ENCODE measurements around the gene CELA2B.
"Not testable (repeated sequence)": the region's sequence is repeated elsewhere in the genome, so short reads cannot be mapped to it uniquely, and the experiment has no call there.

CELA2B gene

GRCh38 chr1:15488371-15488770, 12.5 kb downstream of the CELA2B start:
- ChIA-PET CTCF (no interaction called here), POLR2A (interaction anchor here (0.5 kb wide), 1 partner anchor 340 kb away, joined by 3 read pairs; no protein-coding TSS in a partner anchor)
- TF ChIP-seq, protein P1, sequence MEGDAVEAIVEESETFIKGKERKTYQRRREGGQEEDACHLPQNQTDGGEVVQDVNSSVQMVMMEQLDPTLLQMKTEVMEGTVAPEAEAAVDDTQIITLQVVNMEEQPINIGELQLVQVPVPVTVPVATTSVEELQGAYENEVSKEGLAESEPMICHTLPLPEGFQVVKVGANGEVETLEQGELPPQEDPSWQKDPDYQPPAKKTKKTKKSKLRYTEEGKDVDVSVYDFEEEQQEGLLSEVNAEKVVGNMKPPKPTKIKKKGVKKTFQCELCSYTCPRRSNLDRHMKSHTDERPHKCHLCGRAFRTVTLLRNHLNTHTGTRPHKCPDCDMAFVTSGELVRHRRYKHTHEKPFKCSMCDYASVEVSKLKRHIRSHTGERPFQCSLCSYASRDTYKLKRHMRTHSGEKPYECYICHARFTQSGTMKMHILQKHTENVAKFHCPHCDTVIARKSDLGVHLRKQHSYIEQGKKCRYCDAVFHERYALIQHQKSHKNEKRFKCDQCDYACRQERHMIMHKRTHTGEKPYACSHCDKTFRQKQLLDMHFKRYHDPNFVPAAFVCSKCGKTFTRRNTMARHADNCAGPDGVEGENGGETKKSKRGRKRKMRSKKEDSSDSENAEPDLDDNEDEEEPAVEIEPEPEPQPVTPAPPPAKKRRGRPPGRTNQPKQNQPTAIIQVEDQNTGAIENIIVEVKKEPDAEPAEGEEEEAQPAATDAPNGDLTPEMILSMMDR (IDR thresholded peaks at IDR 0.05; ENCODE audit: insufficient read depth, low read length, missing control alignments), result no peak
- no peak overlapping the region for H3K4me3 ChIP-seq (ENCODE audit: low read depth, low read length)
- DNase-seq (ENCODE audit: low read depth, low spot score), result no peak

DNA sequence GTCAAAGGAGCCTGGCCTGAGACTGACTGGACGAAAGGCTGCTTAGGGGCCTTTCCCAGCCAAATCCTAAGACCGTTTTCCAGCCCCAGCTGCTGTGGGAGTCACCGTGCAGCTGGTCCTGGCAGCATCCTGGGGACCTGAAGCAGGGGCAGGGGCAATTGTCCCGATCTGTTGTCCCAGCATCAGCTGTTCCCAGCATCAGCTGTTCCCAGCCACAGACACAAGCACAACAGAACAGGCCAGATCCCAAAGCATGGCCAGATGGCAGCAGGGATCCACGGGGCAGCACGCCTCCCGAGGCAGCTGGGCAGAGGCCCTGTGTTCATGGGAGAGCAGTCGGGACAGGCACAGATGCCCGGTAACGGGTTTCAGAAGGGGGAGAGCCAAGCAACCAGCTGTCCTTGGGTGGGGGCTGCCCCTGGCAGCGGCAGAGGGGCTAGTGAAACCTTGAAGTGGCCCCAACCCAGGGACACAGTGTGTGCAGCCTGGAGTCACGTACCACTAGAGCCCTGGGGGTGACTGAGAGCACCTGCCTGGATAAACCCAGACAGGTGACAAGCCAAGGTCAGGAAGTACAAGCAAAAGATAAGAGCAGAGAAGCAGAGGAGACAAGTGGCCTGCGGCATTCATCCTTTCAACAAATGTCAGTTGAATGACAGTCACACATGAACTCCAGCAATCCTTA, 13.3 kb downstream of the CELA2B start:
- ChIA-PET POLR2A (no interaction called here), CTCF (no interaction called here)
- no peak for DNase-seq (ENCODE audit: low read depth, low spot score)
- H3K4me3 ChIP-seq (ENCODE audit: low read depth, low read length), result no peak overlapping the region
- TF ChIP-seq, protein P1 (IDR thresholded peaks at IDR 0.05; ENCODE audit: insufficient read depth, low read length, missing control alignments), result no peak

- POLR2A ChIA-PET, result not testable (repeated sequence)
- CTCF ChIA-PET, result interaction anchor here (1.2 to 1.5 kb wide), 2 partner anchors 9 to 167 kb away, joined by 3 to 4 read pairs; no protein-coding TSS in a partner anchor
Measured at GRCh38 chr1:15491010-15491409, 15.1 kb downstream of the CELA2B start.

DNA sequence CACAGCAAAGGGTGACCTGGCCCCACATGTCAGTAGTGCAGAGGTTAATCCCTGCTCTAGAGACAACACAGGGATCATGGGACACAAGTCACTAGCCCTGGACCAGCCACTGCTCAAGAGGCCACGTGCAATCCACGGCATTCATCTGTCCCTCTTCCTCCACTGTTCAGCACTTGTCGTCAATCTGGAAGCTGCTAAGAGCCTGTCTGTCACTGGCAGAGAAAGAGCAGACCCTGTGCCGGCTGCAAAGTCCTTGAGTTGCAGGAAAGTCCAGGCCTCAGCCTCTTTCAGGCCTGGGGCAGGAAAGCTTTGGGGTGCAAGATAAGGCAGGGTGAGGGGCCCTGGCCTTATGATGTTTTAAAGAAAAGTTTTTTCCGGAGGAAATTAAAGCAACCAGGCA, 16.7 kb downstream of the CELA2B start:
- ChIA-PET POLR2A (no interaction called here), CTCF (interaction anchor here (0.7 to 1.3 kb wide), 3 partner anchors 9 to 169 kb away, joined by 3 to 4 read pairs (median 3); no protein-coding TSS in a partner anchor)
- H3K4me3 ChIP-seq (ENCODE audit: low read depth, low read length), result no peak overlapping the region
- DNase-seq (ENCODE audit: low read depth, low spot score), result no peak
- TF ChIP-seq, protein P1 (IDR thresholded peaks at IDR 0.05; ENCODE audit: insufficient read depth, low read length, missing control alignments), result no peak

More at GRCh38 chr1:15491010-15491409, 15.1 kb downstream of the CELA2B start:
- peak; percentile 4 for DNase-seq (ENCODE audit: low read depth, low spot score)
- not testable (repeated sequence) for H3K4me3 ChIP-seq (ENCODE audit: low read depth, low read length)

- no peak overlapping the region for H3K4me3 ChIP-seq (ENCODE audit: low read depth, low read length)
- POLR2A ChIA-PET, result no interaction called here
- TF ChIP-seq, protein P1 (IDR thresholded peaks at IDR 0.05; ENCODE audit: insufficient read depth, low read length, missing control alignments), result no peak
- DNase-seq (ENCODE audit: low read depth, low spot score), result no peak
- CTCF ChIA-PET, result interaction anchor here (1.3 kb wide), 1 partner anchor 170 kb away, joined by 4 read pairs; no protein-coding TSS in a partner anchor
Measured at GRCh38 chr1:15493869-15494390, 18.0 kb downstream of the CELA2B start.

- TF ChIP-seq, protein P1 (IDR thresholded peaks at IDR 0.05; ENCODE audit: insufficient read depth, low read length, missing control alignments), result no peak
- ChIA-PET CTCF (interaction anchor here (0.8 to 2.7 kb wide), 15 partner anchors 8 to 372 kb away, joined by 3 to 16 read pairs (median 3); partner anchors contain the start of gene CASP9), POLR2A (no interaction called here)
- no peak overlapping the region for H3K4me3 ChIP-seq (ENCODE audit: low read depth, low read length)
- no peak for DNase-seq (ENCODE audit: low read depth, low spot score)
Measured at GRCh38 chr1:15500184-15501178, 24.6 kb downstream of the CELA2B start.

All from AG04449 (cell line).